ENCODE results near the gene SMG1.
"Not testable (repeated sequence)": the region's sequence is repeated elsewhere in the genome, so short reads cannot be mapped to it uniquely, and the experiment has no call there.

DNA sequence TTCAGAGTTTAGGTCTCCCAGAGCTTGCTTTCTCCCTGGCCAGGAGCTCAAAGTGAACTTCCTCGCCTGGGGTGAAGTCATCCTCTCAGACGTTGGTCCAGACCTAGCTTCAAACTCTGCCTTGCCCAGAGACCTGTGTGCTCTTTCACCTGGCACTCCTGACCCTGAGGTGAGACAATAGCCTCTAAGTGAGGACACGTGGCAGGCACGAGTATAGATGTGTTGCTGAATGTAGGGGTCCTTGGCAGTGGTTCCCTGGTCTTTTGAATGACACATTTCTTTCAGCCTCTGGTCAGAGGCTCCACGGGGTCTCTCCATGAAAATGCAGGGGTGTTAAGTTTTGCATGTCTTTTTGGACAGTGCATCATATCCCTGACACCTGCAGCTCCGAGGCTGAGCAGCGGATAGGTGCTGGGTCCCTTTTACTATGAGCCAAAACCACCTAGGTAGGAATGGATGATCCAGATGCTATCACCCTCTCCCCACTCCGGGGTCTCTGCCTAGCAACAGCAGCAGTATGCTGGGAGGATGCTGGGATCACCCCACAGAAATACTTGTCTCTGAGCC is 145.7 kb downstream of the SMG1 start:
- TF ChIP-seq, protein P1, sequence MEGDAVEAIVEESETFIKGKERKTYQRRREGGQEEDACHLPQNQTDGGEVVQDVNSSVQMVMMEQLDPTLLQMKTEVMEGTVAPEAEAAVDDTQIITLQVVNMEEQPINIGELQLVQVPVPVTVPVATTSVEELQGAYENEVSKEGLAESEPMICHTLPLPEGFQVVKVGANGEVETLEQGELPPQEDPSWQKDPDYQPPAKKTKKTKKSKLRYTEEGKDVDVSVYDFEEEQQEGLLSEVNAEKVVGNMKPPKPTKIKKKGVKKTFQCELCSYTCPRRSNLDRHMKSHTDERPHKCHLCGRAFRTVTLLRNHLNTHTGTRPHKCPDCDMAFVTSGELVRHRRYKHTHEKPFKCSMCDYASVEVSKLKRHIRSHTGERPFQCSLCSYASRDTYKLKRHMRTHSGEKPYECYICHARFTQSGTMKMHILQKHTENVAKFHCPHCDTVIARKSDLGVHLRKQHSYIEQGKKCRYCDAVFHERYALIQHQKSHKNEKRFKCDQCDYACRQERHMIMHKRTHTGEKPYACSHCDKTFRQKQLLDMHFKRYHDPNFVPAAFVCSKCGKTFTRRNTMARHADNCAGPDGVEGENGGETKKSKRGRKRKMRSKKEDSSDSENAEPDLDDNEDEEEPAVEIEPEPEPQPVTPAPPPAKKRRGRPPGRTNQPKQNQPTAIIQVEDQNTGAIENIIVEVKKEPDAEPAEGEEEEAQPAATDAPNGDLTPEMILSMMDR (IDR thresholded peaks at IDR 0.05; ENCODE audit: low read length) = not testable (repeated sequence)
- TF ChIP-seq EZH2phosphoT487 (IDR thresholded peaks at IDR 0.05; ENCODE audit: low read length); EZH2 (optimal IDR thresholded peaks at IDR 0.05; ENCODE audit: low read depth, low read length): not testable (repeated sequence)

Data from MM.1S (cell line).